K562 (cell line): ENCODE measurements around the gene LRRC57. TPM values are rescaled to one million over a fixed set of nuclear protein-coding genes. Genes with fewer than 3 reads are reported as not detected.

Experiments used
- AFF1 ChIP-seq, 2 experiments: fragments of 450-650 bp; IDR thresholded peaks; 2 replicates each; pipeline ENCODE4 v1.6.1; 2018; ENCODE audit warnings: mild to moderate bottlenecking in 2 of 2, low read depth in 1 of 2; ENCODE audit not compliant: partially characterized antibody in 2 of 2
- CBFB ChIP-seq: sonication (generic); formaldehyde crosslinking; IDR thresholded peaks from 2 replicates; pipeline ENCODE4 v1.4.0; 2020; ENCODE audit warnings: mild to moderate bottlenecking, missing genetic modification reagents
- SFPQ ChIP-seq: fragments of 200-400 bp; formaldehyde crosslinking; IDR thresholded peaks from 2 replicates; pipeline ENCODE4 v1.6.1; 2017; ENCODE audit warnings: mild to moderate bottlenecking, low read depth, low read length, moderate library complexity
- STAT5A ChIP-seq: IDR thresholded peaks from 2 replicates; pipeline ENCODE4 v1.6.1; 2012; ENCODE audit warnings: low read length, inconsistent platforms, borderline replicate concordance
- polyA plus RNA-seq, 8 experiments: library from polyadenylated mRNA; depleted of rRNA in 4 of 8; stranded (reverse) in 5 of 8; unstranded in 3 of 8; fragments of >200 nt; fragmentation: Nextera tagmentation in 2 of 8; fragmentation: Illumina TruSeq in 1 of 8; extraction: Ambion mirVana in 2 of 8; extraction: Trizol in 1 of 8; gene quantifications; 2 replicates each; pipeline versions ENCODE4 v1.2.1 to v1.2.3, GENCODE V29; 2011 to 2014; ENCODE audit warnings: inconsistent platforms in 1 of 8, missing spikeins in 1 of 8
- total RNA-seq, 7 experiments: library from RNA; depleted of rRNA in 6 of 7; stranded (reverse); fragments of >200 nt in 6 of 7; fragmentation: Illumina TruSeq in 2 of 7; extraction: Trizol in 2 of 7; gene quantifications; 2 replicates each; pipeline versions ENCODE4 v1.2.1 to v1.2.3, GENCODE V29; 2011 to 2021; ENCODE audit warnings: low replicate concordance in 1 of 7
- TF ChIP-seq, protein P1 (sequence below), 2 experiments: fragments of 450-650 bp in 1 of 2; sonication (generic) in 1 of 2; formaldehyde crosslinking in 1 of 2; IDR thresholded peaks; 2 replicates each; pipeline versions ENCODE4 v1.7.1 to v1.9.0; 2016 to 2022; ENCODE audit warnings: inconsistent platforms in 1 of 2, mild to moderate bottlenecking in 1 of 2, missing genetic modification reagents in 1 of 2
- TF ChIP-seq, protein P2 (sequence below): fragments of 250-450 bp; sonication (Bioruptor Pico); IDR thresholded peaks from 2 replicates; pipeline ENCODE4 v1.8.0; 2021; ENCODE audit warnings: mild to moderate bottlenecking, moderate library complexity

The LRRC57 gene
- total and polyA plus RNA-seq, 9 of the 15 experiments (the other 6 are each of a cell fraction or from before 2014, with no cell fraction given): 3.9 to 20.4 (median 14.8) TPM

- TF ChIP-seq, protein P1, sequence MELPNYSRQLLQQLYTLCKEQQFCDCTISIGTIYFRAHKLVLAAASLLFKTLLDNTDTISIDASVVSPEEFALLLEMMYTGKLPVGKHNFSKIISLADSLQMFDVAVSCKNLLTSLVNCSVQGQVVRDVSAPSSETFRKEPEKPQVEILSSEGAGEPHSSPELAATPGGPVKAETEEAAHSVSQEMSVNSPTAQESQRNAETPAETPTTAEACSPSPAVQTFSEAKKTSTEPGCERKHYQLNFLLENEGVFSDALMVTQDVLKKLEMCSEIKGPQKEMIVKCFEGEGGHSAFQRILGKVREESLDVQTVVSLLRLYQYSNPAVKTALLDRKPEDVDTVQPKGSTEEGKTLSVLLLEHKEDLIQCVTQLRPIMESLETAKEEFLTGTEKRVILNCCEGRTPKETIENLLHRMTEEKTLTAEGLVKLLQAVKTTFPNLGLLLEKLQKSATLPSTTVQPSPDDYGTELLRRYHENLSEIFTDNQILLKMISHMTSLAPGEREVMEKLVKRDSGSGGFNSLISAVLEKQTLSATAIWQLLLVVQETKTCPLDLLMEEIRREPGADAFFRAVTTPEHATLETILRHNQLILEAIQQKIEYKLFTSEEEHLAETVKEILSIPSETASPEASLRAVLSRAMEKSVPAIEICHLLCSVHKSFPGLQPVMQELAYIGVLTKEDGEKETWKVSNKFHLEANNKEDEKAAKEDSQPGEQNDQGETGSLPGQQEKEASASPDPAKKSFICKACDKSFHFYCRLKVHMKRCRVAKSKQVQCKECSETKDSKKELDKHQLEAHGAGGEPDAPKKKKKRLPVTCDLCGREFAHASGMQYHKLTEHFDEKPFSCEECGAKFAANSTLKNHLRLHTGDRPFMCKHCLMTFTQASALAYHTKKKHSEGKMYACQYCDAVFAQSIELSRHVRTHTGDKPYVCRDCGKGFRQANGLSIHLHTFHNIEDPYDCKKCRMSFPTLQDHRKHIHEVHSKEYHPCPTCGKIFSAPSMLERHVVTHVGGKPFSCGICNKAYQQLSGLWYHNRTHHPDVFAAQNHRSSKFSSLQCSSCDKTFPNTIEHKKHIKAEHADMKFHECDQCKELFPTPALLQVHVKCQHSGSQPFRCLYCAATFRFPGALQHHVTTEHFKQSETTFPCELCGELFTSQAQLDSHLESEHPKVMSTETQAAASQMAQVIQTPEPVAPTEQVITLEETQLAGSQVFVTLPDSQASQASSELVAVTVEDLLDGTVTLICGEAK (IDR thresholded peaks at IDR 0.05): no peak; the same call in 1 of the 2 replicates
- TF ChIP-seq, protein P1 (CRISPR knock-in tag; IDR thresholded peaks at IDR 0.05): no peak
- TF ChIP-seq AFF1 (IDR thresholded peaks at IDR 0.05; ENCODE audit: low read depth in 1 of 2, partially characterized antibody in 2 of 2) (peak in 1 of 2 experiments; percentile 51), SFPQ (no peak), STAT5A (no peak), CBFB (no peak)
- TF ChIP-seq, protein P2, sequence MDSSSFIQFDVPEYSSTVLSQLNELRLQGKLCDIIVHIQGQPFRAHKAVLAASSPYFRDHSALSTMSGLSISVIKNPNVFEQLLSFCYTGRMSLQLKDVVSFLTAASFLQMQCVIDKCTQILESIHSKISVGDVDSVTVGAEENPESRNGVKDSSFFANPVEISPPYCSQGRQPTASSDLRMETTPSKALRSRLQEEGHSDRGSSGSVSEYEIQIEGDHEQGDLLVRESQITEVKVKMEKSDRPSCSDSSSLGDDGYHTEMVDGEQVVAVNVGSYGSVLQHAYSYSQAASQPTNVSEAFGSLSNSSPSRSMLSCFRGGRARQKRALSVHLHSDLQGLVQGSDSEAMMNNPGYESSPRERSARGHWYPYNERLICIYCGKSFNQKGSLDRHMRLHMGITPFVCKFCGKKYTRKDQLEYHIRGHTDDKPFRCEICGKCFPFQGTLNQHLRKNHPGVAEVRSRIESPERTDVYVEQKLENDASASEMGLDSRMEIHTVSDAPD: no peak
These were observed 53.0 kb downstream of the LRRC57 start, which contains the start of gene SNAP23 (continued) for GRCh38 chr15:42495361-42496212.
